Activated CD8-positive, alpha-beta memory T cell treated with anti-CD3 and anti-CD28 coated beads, Interleukin-2, amount 50 U/mL, for 24 hours (primary cell): ENCODE data around the gene MAPKAP1.

Experiments
- DNase-seq: peaks from one replicate; pipeline ENCODE4 v3.0.0-alpha.2; 2020; ENCODE audit errors: extremely low read depth

MAPKAP1 gene

DNA sequence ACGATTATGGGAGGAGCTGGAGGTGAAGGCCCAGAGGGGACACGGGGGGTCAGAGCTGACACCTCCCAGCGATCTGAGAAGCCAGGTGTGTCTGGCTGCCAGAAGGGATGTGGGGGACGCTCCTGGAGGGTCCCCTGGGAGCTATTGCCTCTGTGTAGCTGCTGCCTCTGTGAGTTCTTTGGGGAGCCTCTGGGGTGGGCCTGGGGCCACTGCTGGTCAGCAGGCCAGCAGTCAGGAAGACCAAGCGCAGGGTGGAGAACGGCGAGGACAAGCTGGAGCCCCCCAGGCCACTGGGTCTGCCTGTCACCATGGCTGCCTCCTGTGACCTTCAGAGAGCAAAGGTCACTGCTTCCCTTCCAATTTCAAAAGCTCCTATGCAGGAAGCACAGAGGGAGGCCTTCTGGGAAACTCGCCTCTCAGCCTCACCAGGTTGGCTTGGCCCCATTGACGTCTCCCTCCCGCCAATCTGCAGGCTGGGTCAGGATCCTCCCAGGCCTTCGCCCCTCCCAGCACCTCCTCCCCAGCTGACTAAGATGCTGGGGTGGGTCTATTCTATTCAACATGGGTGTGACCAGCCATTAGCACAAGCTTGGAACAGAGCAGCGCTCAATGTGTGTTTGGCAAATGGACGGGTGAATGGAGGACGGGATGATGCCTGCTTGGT, 319.0 kb downstream of the MAPKAP1 start:
- DNase-seq = no peak
